ENCODE measurements around the gene RNU6-7.

DNA sequence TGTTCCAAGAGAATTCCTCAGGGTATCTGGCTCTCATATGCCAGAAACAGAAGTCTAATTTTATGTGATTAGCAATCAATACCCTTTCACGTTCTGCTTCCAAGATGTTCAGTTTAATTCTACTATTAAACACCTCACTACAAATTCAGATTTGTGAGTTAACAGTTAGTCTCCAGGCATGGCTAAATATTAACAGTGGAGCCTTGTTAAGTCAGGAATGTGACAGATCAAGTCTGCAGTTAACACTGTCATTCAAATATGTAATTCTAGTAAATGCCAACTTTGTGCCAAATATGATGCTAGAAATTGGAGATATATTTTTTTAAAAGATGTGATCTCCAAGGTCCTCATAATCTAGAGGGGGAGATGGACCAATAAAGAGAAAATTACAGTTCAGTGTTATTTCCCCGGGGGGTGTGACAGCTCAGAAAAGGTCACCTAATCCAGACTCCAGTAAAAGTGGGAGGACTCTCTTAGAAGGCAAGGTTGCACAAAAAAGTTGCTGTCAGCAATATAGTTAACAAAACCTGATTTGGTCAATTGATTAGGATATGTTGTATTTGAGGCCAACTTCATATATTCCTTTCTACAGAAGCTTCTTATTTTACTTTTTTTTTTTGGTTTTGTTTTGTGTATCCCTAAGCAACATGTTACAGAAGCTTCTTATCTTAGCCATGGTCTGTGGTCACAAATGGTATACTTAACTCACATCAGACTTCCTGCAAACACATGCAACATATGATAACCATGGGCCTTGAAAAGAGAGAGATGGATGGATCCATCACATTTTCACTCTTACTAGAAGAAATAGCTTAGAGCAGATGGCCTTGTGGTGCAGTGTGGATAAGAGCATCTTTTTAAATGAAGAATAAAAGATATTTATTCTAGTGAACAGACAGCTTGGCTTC lies 18.4 kb upstream of the RNU6-7 start:
- TF ChIP-seq EZH2phosphoT487 (IDR thresholded peaks at IDR 0.05; ENCODE audit: insufficient read depth, low read depth): no peak
- TF ChIP-seq EZH2 (IDR thresholded peaks at IDR 0.05; ENCODE audit: insufficient read depth, poor library complexity, severe bottlenecking): no peak

All from GM23248 (cell line).